NCI-H2171 (cell line): ENCODE results near the gene FUOM.
A peak's percentile ranks its signal among the peaks of the same experiment; 100 is the strongest.

ENCODE experiments used
- DNase-seq: peaks from one replicate; lab custom pipeline; 2025; lab: John Stamatoyannopoulos, UW

The FUOM gene

DNA sequence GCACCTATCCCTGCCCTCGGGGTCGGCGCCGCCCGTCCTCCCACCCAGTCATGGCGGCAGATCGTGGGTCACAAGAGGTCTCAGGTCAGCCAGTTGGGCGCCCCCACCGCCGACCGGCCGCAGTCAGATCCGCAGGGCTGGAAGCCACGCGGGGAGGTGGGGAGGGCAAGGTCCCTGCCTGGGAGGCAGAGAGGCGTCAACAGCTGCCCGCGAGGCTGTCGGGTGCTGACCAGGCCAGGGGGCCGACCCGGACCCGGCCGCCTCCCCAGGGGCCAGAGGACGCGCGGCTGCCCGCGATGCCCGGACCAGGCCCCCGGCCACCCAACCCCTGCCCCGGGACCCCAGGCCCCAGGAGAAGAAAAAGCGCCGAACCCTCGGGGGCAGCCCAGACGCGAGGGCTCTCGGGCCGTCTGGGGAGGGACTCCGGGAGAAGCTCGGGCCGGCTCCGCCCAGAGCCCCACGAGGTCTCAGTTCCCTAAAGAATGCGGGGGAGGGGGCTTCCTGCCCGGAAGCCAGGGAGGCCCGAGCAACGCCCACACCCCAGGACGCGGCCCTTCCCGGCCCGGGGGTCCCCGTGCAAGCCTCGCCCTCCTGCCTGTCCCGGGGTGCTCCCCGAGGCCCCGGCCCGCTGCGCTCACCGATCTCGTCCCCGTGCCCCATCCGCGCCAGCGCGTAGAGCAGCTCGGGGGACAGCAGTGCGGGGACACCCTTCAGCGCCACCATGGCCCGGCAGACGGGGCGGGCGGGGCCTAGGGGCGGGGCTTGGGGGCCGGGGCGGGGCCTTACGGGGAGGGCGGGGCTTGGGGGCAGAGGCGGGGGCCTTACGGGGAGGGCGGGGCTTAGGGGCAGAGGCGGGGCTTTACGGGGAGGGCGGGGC is at the start of gene FUOM:
TSS of gene FUOM (minus strand) at position 735 of the 877 bp plus-strand sequence. CDS start at position 723, 12 bp downstream.
- DNase-seq = peak; percentile 28

GRCh38 chr10:133405844-133406527 is 48.2 kb upstream of the FUOM start:
- no peak for DNase-seq

GRCh38 chr10:133405272-133405671 is 47.5 kb upstream of the FUOM start:
- no peak for DNase-seq

DNA sequence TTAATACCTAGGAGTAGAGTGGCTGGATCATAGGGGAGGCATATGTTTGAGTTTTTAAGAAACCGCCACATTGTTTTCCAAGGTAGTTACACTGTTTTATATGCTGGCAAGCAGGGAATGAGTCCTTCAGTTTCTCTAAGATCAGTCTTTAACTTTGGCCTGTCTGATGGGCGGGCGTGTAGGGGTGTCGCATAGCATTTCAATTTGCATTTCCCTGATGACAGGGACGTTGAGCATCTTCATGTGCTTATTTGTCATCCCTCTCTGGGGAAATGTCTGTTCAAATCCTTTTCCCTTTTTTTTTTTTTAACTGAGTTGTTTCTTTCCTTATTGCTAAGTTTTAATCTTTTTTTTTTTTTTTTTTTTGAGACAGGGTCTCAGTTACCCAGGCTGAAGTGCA is 46.0 kb upstream of the FUOM start:
- no peak for DNase-seq

DNA sequence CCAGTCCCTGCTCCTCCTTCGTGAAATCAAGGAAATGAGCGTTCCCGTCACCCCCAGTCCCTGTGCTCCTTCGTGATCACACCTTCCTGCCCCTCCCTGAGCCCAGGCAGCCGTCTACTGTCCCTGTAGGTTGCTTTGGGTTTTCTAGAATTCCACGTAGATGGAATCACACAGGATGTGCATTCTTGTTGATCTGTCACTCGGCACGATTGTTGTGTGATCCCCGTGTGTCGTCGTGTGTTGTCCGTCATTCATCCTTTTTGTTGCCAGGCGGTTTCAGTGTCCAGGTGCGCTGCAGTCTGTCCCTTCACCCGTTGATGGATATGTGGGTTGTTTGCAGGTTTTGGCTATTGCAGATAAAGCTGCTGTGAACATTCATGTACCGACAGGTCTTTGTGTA is 45.5 kb upstream of the FUOM start:
- DNase-seq = no peak

- DNase-seq = no peak
Observed at GRCh38 chr10:133401981-133402725, 44.3 kb upstream of the FUOM start.

DNA sequence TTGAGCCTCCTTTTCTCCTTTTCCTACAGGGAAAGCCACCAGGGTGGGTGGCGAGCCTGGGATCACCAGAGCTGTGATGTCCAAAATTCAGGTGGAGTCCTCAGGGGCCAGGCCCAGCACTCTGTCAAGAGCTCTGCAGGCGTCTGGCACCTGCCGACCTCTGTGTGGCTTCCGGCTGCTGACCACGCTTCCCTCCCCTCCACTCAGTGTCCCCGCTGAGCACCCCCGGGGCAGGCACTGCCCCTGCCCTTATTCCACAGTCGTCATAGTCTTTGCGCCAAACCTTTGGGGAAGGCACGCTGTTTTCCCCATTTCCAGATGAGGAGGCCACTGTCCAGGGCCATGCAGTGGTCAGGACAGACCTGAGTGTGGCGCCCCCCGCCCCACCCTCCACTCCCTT is 43.7 kb upstream of the FUOM start:
- no peak for DNase-seq

- no peak for DNase-seq
Observed at GRCh38 chr10:133400624-133401424, 43.0 kb upstream of the FUOM start.

GRCh38 chr10:133399123-133399601 is 41.3 kb upstream of the FUOM start:
- DNase-seq = no peak

DNA sequence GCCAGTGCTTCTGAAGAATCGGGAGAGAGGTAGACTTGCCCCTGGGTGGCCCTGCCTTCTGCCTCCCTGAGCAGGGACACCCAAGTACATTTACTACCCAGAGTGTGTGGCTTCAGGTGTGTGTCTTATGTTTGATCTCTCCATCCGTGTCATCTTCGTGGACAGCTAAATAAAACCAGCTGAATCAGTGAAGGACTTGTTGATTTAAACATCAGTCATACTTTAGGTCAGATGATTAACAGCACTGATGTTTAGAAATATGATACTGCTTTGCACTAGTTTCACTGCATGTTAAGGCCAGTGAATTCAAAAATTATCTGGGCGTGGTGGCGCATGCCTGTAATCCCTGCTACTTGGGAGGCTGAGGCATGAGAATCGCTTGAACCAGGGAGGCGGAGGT is 40.1 kb upstream of the FUOM start:
- no peak for DNase-seq

DNA sequence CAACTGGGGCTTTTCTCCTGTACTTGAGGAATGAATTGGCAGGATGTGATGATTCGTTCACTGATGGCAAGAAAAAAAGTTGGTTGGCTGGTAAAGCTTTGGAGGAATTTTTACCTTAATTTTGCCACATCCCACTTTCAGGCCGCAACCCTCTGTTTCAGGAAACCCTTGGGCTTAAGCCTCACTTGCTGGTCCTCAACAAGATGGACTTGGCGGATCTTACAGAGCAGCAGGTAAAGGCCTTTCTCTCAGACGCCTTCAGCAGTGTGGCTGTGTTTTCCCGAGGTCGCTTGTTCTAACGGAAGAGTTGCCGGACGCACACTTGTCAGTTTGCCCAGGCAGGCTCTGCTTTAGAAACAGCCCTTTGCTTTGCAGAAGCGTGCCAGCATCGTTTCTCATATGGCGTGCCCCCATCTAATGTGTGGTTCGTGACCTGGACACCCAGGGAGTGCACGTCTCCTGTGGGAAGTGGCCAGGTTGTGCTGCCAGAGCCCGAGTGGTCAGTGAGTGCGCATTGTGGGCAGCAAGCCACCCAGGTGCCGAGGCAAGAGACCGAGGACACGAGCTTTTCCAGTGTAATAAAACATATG is 38.3 kb upstream of the FUOM start:
- DNase-seq = no peak

DNA sequence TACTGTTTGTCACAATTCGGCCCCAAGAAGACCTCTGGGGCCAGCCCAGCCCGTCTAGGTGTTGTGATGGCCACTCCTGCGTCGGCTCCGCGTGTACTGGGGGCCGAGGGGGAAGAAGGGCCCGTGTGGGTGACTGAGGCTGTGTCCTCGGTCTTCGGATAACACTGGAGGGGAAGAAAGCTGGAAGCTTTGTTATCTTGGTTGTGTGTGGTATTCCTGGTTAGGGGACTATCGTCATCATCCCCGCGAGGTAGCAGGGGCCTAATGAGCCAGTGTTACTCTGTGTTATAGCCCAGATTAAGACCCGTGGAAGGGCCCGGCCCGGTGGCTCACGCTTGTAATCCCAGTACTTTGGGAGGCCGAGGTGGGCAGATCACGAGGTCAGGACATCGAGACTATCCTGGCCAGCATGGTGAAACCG is 37.0 kb upstream of the FUOM start:
- no peak for DNase-seq

GRCh38 chr10:133394064-133394663 is 36.3 kb upstream of the FUOM start, which contains the start of gene MTG1:
TSS of gene MTG1 (plus strand) at chr10:133394157. CDS start at chr10:133394221, 64 bp downstream.
- DNase-seq = peak; percentile 78

- no peak for DNase-seq
Observed at GRCh38 chr10:133393401-133394063, 35.7 kb upstream of the FUOM start.

GRCh38 chr10:133391761-133392518 is 34.1 kb upstream of the FUOM start:
- no peak for DNase-seq

DNA sequence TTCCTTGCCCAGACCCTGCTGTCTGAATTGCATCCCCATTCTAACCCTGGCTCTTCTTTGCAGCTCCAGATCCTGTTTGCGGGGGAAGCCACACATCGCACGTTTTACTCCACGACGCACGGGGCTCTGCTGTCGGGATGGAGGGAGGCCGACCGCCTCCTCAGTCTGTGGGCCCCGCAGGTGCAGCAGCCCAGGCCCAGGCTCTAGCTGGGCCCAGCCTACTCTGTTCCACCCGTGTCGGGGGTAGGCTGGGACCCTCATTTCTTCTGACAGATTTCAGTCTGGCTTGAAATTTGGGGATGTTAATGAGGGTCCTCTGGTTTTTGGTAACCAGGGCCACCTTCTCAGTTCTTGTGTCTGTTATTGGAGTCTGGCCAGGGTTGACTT is 33.4 kb upstream of the FUOM start:
- DNase-seq = no peak

- no peak for DNase-seq
Observed at GRCh38 chr10:133390597-133391248, 32.9 kb upstream of the FUOM start.

DNA sequence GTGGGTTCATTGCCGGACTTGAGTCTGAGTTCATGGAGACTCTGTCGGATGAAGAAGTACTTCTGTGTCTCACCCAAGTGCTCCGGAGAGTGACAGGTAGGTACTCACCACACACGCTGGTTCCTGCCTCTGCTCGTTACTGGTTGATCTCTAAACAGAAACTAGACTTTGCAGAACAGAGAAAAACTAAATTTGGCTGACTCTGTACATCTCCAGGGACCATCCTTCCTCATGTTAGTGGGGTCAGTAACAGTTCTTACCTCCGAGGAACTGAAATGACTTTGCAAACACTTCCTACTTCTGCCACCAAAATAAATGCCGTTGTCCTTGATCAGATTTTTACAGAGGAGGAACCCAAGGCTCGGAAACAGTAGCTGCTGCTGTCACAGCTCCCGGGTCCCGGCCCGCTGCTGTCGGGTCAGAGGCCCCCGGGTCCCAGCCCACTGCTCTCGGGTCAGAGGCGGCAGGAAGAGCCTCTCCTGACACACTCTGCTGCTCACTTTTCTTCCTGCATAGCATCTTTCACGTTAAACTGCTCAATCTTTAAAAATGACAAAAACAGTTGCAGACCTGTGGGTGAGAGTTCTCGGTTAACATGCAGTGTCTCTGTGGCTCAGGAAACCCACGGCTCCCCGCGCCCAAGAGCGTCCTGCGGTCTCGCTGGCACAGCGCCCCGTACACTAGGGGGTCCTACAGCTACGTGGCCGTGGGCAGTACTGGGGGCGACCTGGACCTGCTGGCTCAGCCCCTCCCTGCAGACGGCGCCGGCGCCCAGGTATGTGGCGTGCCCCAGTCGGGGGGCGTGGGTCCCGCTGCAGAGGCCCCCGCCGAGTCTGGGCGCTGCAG is 31.4 kb upstream of the FUOM start:
- no peak for DNase-seq
